Measurements from ENCODE around the gene TBX4. TPM values are rescaled to one million over a fixed set of nuclear protein-coding genes. Genes with fewer than 3 reads are reported as not detected.

The TBX4 gene
- total and polyA plus RNA-seq, 4 donors, result not detected

DNA sequence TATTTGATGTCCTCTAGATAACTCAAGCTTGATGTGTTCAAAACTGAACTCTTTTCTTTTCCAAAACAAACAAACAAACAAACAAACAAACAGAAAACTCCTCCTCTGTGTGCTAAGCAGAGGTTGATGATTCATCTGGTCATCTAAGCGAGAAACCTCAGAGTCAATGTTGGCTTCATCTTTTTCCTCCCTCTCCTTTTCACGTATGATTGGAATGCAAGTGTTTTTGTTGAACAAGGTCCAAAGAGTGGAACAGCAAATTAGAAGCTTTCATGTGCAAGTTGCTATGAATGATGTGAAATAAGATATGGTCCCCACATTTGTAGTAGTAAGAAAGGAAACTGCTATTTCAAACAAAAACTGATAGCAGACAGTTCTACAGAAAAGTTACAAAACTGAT is 52.5 kb downstream of the TBX4 start:
- no peaks in the 10 kb centered on the region for H3K9me3 ChIP-seq (ENCODE audit: control insufficient read depth in 4 of 4, low read length in 3 of 4)
- no peaks in the 10 kb centered on the region for H3K4me1 ChIP-seq (ENCODE audit: control insufficient read depth in 4 of 4, insufficient read depth in 4 of 4, low read length in 3 of 4)
- no peak overlapping the region for H3K27ac ChIP-seq (ENCODE audit: low read depth in 1 of 2, low read length in 2 of 2)
- WGBS, result 60% methylated on average over 2 of the region's 2 CpGs
- no peak overlapping the region for H3K9ac ChIP-seq (ENCODE audit: low read depth in 1 of 2, low read length in 2 of 2)
- no peak overlapping the region for H3K4me3 ChIP-seq (ENCODE audit: low read depth in 1 of 3, low read length in 3 of 3)
- TF ChIP-seq, protein P1, sequence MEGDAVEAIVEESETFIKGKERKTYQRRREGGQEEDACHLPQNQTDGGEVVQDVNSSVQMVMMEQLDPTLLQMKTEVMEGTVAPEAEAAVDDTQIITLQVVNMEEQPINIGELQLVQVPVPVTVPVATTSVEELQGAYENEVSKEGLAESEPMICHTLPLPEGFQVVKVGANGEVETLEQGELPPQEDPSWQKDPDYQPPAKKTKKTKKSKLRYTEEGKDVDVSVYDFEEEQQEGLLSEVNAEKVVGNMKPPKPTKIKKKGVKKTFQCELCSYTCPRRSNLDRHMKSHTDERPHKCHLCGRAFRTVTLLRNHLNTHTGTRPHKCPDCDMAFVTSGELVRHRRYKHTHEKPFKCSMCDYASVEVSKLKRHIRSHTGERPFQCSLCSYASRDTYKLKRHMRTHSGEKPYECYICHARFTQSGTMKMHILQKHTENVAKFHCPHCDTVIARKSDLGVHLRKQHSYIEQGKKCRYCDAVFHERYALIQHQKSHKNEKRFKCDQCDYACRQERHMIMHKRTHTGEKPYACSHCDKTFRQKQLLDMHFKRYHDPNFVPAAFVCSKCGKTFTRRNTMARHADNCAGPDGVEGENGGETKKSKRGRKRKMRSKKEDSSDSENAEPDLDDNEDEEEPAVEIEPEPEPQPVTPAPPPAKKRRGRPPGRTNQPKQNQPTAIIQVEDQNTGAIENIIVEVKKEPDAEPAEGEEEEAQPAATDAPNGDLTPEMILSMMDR (IDR thresholded peaks at IDR 0.05; ENCODE audit: low read depth, low read length, missing input control), result no peak
- TF ChIP-seq NR2F2 (IDR thresholded peaks at IDR 0.05), result no peak
- TF ChIP-seq RAD21 (IDR thresholded peaks at IDR 0.05), result no peak
- TF ChIP-seq HNF4A (conservative IDR thresholded peaks at IDR 0.05), result no peak
- H3K27me3 ChIP-seq (ENCODE audit: control insufficient read depth in 4 of 4, insufficient read depth in 4 of 4, low read length in 3 of 4), result no peaks in the 10 kb centered on the region
- no peak for DNase-seq (ENCODE audit: low spot score)
- no peaks in the 10 kb centered on the region for H3K36me3 ChIP-seq (ENCODE audit: control insufficient read depth in 4 of 4, insufficient read depth in 3 of 4, low read depth in 1 of 4, low read length in 3 of 4)

DNA sequence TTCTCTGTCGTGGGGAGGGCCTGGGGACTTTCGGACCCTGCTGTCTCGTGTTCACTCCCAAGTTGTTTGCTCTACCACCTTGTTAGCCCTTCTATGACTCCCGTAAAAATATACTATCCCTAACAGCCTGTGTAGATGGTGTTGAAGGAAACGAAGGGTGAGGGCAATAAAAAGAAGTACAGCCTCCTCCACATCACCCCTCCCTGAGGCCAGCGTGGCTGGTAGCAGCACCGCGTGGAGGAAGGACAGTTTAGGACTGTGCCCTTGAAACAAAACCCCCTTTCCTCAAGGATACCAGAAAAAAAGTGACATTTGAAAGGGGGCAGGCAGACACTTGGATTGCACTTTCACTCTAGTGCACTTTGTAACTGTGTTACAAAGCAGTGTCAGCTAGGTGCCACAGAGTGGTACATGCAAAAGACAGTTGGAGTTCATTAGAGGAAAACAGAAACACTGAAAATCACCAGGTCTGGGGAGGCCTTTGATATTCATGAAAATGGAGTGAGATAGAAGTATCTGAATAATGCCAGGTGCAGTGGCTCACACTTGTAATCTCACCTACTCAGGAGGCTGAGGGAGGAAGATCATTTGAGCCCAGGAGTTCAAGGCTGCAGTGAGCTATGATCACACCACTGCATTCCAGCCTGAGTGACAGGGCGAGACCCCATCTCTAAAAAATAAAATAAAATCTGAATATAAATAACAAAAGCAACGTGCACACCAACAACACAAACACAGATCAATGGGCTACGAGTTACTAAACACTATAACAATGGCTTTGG is 53.8 kb downstream of the TBX4 start:
- Histone ChIP-seq H3K9ac (ENCODE audit: low read depth in 1 of 2, low read length in 2 of 2) (no peak overlapping the region), H3K36me3 (ENCODE audit: control insufficient read depth in 4 of 4, insufficient read depth in 3 of 4, low read depth in 1 of 4, low read length in 3 of 4) (no peaks in the 10 kb centered on the region), H3K9me3 (ENCODE audit: control insufficient read depth in 4 of 4, low read length in 3 of 4) (no peaks in the 10 kb centered on the region), H3K27ac (ENCODE audit: low read depth in 1 of 2, low read length in 2 of 2) (no peak overlapping the region), H3K27me3 (ENCODE audit: control insufficient read depth in 4 of 4, insufficient read depth in 4 of 4, low read length in 3 of 4) (no peaks in the 10 kb centered on the region), H3K4me1 (ENCODE audit: control insufficient read depth in 4 of 4, insufficient read depth in 4 of 4, low read length in 3 of 4) (no peaks in the 10 kb centered on the region), H3K4me3 (ENCODE audit: low read depth in 1 of 3, low read length in 3 of 3) (no peak overlapping the region)
- 62% methylated on average over 11 of the region's 11 CpGs for WGBS
- no peak for DNase-seq (ENCODE audit: low spot score)
- TF ChIP-seq NR2F2 (IDR thresholded peaks at IDR 0.05) (no peak), FOXA1 (IDR thresholded peaks at IDR 0.05) (no peak), YY1 (IDR thresholded peaks at IDR 0.05) (no peak), HNF4G (IDR thresholded peaks at IDR 0.05) (no peak), JUND (IDR thresholded peaks at IDR 0.05) (no peak), SP1 (IDR thresholded peaks at IDR 0.05) (no peak), RAD21 (IDR thresholded peaks at IDR 0.05) (no peak)
- TF ChIP-seq, protein P2, sequence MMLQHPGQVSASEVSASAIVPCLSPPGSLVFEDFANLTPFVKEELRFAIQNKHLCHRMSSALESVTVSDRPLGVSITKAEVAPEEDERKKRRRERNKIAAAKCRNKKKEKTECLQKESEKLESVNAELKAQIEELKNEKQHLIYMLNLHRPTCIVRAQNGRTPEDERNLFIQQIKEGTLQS (IDR thresholded peaks at IDR 0.05), result no peak
- TF ChIP-seq, protein P3, sequence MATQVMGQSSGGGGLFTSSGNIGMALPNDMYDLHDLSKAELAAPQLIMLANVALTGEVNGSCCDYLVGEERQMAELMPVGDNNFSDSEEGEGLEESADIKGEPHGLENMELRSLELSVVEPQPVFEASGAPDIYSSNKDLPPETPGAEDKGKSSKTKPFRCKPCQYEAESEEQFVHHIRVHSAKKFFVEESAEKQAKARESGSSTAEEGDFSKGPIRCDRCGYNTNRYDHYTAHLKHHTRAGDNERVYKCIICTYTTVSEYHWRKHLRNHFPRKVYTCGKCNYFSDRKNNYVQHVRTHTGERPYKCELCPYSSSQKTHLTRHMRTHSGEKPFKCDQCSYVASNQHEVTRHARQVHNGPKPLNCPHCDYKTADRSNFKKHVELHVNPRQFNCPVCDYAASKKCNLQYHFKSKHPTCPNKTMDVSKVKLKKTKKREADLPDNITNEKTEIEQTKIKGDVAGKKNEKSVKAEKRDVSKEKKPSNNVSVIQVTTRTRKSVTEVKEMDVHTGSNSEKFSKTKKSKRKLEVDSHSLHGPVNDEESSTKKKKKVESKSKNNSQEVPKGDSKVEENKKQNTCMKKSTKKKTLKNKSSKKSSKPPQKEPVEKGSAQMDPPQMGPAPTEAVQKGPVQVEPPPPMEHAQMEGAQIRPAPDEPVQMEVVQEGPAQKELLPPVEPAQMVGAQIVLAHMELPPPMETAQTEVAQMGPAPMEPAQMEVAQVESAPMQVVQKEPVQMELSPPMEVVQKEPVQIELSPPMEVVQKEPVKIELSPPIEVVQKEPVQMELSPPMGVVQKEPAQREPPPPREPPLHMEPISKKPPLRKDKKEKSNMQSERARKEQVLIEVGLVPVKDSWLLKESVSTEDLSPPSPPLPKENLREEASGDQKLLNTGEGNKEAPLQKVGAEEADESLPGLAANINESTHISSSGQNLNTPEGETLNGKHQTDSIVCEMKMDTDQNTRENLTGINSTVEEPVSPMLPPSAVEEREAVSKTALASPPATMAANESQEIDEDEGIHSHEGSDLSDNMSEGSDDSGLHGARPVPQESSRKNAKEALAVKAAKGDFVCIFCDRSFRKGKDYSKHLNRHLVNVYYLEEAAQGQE (IDR thresholded peaks at IDR 0.05), result no peak

All from liver (tissue), 9 donors.